HUDEP-2 (cell line): ENCODE data around the gene SRC.

Experiments
- DNase-seq, 76 experiments: peaks; one replicate each; lab custom pipeline; 2025; ENCODE audit not compliant: unreplicated experiment in 76 of 76; lab: John Stamatoyannopoulos, UW

Gene SRC

DNA sequence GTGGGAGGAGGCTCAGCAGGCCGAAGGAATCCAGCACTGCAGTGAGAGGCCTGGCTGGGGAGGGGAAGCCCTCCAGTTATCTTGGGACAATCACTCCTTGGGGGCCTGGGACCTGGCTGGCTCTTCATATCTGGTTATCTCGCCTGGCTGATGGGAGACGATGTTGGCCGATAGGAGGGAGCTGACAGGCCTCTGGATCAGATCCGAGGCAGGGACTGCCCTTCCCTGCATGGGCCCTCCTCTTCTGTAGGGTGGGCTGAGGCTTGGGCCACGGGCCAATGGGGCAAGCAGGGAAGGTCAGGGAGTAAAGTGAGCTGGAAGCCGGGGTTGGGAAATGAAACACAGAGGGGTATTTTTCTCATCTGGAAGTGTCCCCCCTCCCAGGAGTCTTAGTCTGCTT, 31.3 kb upstream of the SRC start:
- no peak for DNase-seq

- DNase-seq = no peak
These were observed 30.9 kb upstream of the SRC start for GRCh38 chr20:37315021-37315451.

GRCh38 chr20:37315452-37316110, 30.4 kb upstream of the SRC start:
- no peak for DNase-seq

DNA sequence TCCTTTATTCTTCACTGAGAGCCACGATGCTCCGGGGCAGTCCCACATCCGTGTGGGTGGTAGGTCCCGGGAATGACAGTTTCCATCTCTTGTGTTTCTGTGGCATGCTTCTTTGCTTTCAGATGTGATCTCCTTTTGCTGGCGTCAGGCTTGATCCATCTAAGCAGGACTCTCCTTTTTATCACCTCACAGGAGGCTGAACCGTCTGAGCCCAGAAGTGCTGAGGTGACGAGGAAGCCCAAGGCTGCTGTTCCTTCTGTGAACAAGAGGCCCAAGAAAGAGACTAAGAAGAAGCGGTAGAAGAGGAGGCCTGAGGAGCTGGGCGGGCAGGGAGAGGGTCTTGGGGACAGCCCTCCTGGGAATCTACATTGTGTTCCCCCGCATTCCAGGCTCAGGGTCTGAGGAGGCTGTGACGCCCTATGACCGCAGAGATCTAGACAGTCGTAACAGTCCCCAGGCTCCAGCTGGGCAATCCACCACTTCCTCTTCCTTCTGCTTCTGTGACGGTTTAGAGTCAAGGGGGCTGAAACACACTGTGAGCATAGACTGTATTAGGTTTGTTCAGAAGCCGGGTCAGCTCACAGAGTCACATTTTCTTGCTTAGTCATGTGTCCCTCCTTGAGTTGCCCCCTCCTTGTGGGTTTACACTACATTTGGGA, 29.7 kb upstream of the SRC start:
- no peak for DNase-seq

- no peak for DNase-seq
These were observed 29.2 kb upstream of the SRC start for GRCh38 chr20:37316775-37317170.

GRCh38 chr20:37317316-37317715, 28.6 kb upstream of the SRC start:
- DNase-seq = no peak

DNA sequence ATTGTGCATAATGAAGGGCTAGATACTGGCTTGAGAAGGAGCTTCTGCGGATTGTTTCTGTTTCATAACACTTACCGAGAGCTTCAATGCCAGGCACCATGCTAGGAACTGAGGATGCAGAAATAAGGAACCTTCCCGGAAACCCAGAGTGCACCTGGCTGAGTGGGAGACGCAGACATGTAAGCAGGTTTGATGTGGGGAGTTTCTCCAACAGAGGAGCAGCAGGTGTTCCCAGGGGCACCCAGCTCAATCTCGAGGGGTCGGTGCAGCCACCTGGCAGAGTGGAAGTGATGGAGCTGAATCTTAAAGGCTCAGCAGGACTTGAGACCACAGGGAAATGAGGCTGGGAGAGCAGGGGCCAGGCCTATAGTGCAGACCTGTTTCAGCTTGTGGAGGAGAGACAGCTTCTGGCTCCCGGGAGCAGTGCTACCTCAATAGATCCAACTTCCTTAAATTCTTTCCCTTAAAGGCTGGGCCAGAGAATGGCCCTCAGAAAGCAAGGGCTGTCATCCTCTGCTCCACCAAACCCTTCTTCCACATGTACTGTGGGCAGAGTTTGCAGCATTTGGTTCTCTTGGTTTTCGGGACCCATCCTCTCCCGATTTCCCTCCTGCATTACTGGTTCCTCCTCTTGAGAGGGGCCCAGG, 27.8 kb upstream of the SRC start:
- no peak for DNase-seq

DNA sequence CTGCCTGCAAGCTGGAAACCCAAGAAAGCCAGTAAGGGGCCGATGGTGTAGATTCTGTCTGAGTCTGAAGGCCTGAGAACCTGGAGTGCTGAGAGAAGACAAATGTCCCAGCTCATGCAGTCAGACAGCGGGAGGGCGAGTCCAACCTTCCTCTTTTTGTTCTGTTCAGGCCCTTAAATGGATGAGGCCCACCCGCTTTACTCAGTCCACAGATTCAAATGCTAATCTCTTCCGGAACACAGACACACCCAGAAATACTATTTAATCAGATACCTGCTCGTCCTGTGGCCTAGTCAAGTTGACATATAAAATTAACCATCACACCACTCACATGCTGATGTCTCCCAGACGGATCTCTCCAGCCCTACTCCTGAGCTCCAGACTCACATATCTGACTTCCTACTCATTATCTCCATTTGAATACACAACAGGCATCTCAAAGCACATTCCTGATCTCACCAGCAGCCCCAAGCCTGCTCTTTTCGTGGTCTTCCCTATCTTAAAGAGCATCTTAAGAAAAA, 26.7 kb upstream of the SRC start:
- no peak for DNase-seq

DNA sequence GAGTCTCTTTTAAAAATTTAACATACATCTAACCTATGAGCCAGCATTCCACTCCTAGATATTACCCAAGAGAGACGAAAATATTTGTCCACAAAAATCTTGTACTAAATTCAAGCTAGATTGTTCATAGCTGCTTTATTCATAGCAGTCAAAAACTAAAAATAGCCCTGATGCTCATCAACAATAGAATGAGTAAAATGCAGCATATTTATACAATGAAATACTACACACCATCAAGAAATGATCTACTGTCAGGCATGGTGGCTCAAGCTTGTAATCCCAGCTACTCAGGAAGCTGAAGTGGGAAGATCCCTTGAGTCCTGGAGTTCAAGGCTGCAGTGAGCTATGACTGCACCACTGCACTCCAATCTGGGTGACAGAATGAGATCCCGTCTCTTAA, 22.0 kb upstream of the SRC start:
- DNase-seq = no peak

- DNase-seq = no peak
These were observed 20.7 kb upstream of the SRC start for GRCh38 chr20:37325206-37325605.

GRCh38 chr20:37326666-37327065, 19.3 kb upstream of the SRC start:
- no peak for DNase-seq

- no peak for DNase-seq
These were observed 18.2 kb upstream of the SRC start for GRCh38 chr20:37327748-37328147.

DNA sequence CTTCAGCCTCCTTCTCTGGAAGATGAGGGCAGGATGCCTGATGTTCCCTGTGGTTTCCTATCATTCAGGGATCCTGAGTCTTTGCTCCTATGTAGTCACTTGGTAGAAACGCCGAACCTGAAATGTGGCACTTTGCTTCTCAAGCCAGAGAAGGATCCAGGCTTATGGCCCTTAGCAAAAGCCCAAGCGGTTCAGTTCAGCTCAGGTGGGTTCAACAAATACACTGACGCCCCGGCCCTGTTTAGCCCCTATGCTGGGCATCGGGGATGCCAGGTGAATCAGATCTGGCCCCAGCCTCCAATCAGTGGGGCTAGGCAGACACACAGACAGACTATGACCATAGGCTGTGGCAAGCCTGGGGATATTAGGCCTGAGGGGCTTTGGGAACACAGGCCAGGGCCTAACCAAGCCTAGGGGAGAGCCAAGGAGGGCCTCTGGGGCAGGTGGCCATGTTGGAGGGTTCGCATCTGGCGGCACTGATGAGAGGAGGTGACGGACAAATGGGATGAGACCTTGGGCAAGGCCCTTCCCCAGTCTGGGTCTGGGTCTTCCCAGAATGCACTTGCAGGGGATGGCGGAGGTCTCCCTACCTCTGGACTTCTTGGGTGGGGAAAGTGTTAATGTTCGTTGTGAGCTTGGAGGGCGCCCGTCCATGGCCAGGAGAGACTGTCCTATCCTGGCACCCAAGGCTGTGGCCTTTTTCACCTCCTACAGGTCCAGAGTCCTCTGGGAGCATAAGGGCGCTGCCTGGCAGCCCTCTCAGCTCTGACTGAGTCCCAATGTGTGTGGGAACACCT, 17.6 kb upstream of the SRC start:
- no peak for DNase-seq

GRCh38 chr20:37329481-37330165, 16.3 kb upstream of the SRC start:
- no peak for DNase-seq

DNA sequence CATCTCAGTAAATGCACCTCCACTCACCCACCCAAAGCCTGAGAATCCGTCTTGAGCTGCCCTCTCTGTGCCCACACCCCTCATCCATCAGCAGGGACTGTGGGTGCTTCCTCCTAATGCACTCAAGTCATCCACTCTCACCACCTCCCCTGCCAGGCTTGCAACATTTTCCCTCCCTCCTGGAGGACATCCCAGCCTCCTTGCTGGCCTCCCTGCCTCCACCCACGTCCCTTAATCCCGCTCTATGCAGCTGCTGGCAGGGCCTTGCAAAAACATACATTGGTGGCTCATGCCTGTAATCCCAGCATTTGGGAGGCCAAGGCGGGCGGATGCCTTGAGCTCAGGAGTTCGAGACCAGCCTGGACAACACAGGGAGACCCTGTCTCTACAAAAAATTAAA, 15.6 kb upstream of the SRC start:
- DNase-seq = no peak

DNA sequence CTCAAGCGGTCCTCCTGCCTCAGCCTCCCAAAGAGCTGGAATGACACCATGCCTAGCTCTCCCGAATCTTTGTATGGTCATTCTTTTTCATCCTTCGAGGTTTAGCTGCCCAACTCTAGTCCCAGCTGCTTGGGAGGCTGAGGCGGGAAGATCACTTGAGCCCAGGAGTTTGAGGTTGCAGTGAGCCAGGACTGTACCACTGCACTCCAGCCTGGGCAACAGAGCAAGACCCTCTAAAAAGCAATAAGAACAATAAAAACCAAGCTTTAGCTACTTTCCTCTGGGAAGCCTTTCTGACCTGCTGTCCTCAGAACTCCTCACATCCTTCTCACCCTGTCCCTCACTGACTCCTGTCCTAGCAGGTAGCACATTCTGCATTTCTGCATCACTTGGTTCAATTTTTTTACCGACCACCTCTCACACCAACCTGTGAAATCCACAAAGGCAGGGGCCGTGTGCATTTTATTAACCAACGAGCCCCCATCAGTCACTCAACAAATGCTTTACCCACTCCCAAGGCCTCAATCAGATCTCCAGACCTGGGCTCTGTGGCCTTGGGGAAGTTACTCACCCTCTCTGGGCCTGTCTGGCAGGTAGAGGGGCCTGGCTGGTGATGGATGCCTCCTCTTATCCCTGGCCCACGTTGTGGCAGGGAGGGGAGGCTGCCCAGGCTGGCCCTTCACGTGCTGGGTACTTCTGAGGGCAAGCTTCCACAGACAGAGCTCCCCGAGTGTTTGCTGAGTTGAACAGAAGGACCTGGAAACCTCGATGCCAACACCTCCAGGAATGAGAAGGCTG, 14.7 kb upstream of the SRC start:
- no peak for DNase-seq

DNA sequence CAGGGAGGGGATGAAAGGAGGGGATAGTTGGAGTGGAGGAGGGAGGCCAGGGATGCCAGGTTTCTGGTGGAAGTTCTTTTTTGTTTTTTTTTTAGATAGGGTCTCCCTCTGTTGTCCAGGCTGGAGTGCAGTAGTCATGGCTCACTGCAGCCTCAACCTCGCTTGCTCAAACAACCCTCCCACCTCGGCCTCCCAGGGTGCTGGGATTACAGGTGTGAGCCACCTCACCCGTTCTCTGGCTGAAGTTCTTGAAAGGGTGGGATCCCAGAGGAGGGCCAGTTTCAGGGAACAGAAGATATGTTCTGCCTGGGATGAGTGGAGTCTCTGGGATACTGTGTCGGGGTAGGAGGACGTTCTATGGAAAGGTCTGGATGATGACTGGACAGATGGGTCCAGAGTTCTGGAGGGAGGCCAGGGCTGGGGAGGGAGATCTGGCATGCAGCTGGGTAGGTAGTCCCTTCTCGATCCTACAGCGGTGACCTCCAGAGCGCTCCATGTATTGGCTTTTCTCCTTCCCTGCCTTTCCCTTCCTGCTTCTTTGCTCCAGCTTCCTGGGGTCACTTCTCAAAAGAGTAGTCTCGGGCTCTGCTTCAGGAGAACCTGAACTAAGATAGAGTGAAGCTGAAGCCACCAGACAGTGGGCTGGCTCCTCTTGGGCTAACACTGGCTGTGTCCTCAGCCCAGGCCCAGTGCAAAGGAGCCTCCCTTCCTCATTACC, 12.7 kb upstream of the SRC start:
- DNase-seq = no peak

- DNase-seq = no peak
These were observed 12.1 kb upstream of the SRC start for GRCh38 chr20:37333848-37334318.

- no peak for DNase-seq
These were observed 11.5 kb upstream of the SRC start for GRCh38 chr20:37334450-37334849.
